GM18867 (cell line): ENCODE data around the gene CDC14C.

ENCODE experiments used
- ATAC-seq: cut with Tn5 transposase; IDR thresholded peaks from one replicate; pipeline ENCODE4 v1.9.1; 2021; ENCODE audit warnings: mild to moderate bottlenecking, moderate library complexity; ENCODE audit not compliant: unreplicated experiment

CDC14C gene

GRCh38 chr7:48971173-48971572, 46.8 kb downstream of the CDC14C start:
- ATAC-seq, result no peak

- no peak for ATAC-seq
These were observed 51.9 kb downstream of the CDC14C start for GRCh38 chr7:48976253-48976652.

DNA sequence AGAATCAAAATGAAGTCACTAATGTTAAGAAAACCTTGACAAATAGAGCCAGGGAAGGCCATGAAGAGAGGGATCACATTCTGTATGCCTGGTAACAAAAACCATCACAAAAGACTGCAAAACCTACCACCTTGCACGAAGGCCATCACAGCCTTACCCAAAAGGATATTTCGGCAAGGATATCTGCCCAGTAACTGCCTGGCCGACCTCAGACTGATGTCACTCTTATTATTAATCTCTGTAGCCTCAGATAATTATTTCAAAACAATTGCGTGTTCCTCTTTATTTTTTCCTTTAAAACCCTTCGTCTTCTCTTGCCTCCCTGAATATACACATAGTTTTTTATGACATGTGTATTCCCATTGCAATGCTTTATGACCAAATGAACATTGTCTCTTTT, 52.5 kb downstream of the CDC14C start:
- no peak for ATAC-seq
